Brain microvascular endothelial cell (primary cell): ENCODE results near the gene AK6.
"Not testable (repeated sequence)": the region's sequence is repeated elsewhere in the genome, so short reads cannot be mapped to it uniquely, and the experiment has no call there.

Experiments used
- DNase-seq: peaks from one replicate; pipeline ENCODE4 v3.0.0-alpha.2; 2020
- H3K27ac ChIP-seq: fragments of 250-450 bp; sonication (Bioruptor Pico); 2 replicates; pipeline ENCODE4 v1.5.1; 2020; ENCODE audit warnings: mild to moderate bottlenecking, moderate library complexity
- H3K27me3 ChIP-seq: fragments of 250-450 bp; sonication (Bioruptor Pico); replicated peaks from 2 replicates; pipeline ENCODE4 v1.5.1; 2020; ENCODE audit warnings: mild to moderate bottlenecking
- H3K36me3 ChIP-seq: fragments of 250-450 bp; sonication (Bioruptor Pico); replicated peaks from 2 replicates; pipeline ENCODE4 v1.5.1; 2020; ENCODE audit warnings: mild to moderate bottlenecking
- H3K4me3 ChIP-seq: 2 replicates; pipeline ENCODE4 v1.5.1; 2011; ENCODE audit warnings: low read depth, mild to moderate bottlenecking, control low read depth, low read length, moderate library complexity
- CTCF ChIP-seq: IDR thresholded peaks from 2 replicates; pipeline ENCODE4 v1.5.1; 2011; ENCODE audit warnings: low read depth, mild to moderate bottlenecking, moderate library complexity, low read length, control low read depth, inconsistent platforms; ENCODE audit errors: missing control alignments
- in situ Hi-C: cut with HindIII; loops from 2 replicates; pipeline ENCODE4 v1.10.0; 2017; ENCODE audit warnings: low sequenced_read_pairs, low pct_ligation_motif_present

Gene AK6

GRCh38 chr5:69334793-69335268 is 34.5 kb downstream of the AK6 start:
- H3K27ac ChIP-seq, result no peak overlapping the region
- H3K4me3 ChIP-seq, result peak overlapping the region; percentile 22
- TF ChIP-seq CTCF, result peak; percentile 93
- H3K36me3 ChIP-seq, result no peaks in the 10 kb centered on the region
- peak; percentile 83 for DNase-seq
- in situ Hi-C loops, result no loop called here
- H3K27me3 ChIP-seq, result no peaks in the 10 kb centered on the region

GRCh38 chr5:69333668-69334315 is 35.5 kb downstream of the AK6 start:
- H3K27me3 ChIP-seq, H3K27ac ChIP-seq, DNase-seq, H3K4me3 ChIP-seq, H3K36me3 ChIP-seq, in situ Hi-C loops: not testable (repeated sequence)

GRCh38 chr5:69331528-69332445 is 37.5 kb downstream of the AK6 start:
- TF ChIP-seq CTCF, result no peak
- in situ Hi-C loops, result no loop called here
- H3K27ac ChIP-seq, result no peak overlapping the region
- no peak for DNase-seq
- H3K36me3 ChIP-seq, result no peaks in the 10 kb centered on the region
- peak overlapping the region; percentile 76 for H3K4me3 ChIP-seq
- no peaks in the 10 kb centered on the region for H3K27me3 ChIP-seq

- H3K27ac ChIP-seq, result no peak overlapping the region
- no peak overlapping the region for H3K4me3 ChIP-seq
- no peaks in the 10 kb centered on the region for H3K27me3 ChIP-seq
- TF ChIP-seq CTCF, result no peak
- H3K36me3 ChIP-seq, result no peaks in the 10 kb centered on the region
- in situ Hi-C loops, result no loop called here
- DNase-seq, result no peak
These were observed 39.3 kb downstream of the AK6 start for GRCh38 chr5:69329905-69330489.

- in situ Hi-C loops, result no loop called here
- H3K27ac ChIP-seq, result no peak overlapping the region
- no peak overlapping the region for H3K4me3 ChIP-seq
- no peak for DNase-seq
- no peak for TF ChIP-seq CTCF
- no peaks in the 10 kb centered on the region for H3K36me3 ChIP-seq
- no peaks in the 10 kb centered on the region for H3K27me3 ChIP-seq
These were observed 43.0 kb downstream of the AK6 start for GRCh38 chr5:69326365-69326764.

GRCh38 chr5:69317391-69317790 is 51.9 kb downstream of the AK6 start:
- Histone ChIP-seq H3K27ac (no peak overlapping the region), H3K27me3 (no peaks in the 10 kb centered on the region), H3K4me3 (no peak overlapping the region), H3K36me3 (no peaks in the 10 kb centered on the region)
- TF ChIP-seq CTCF, result no peak
- in situ Hi-C loops, result no loop called here
- no peak for DNase-seq
